Measurements from ENCODE around the gene GLI3.

Gene GLI3

GRCh38 chr7:42250411-42250810 lies 13.4 kb upstream of the GLI3 start:
- ChIA-PET CTCF (interaction anchor here (0.9 kb wide), 1 partner anchor 307 kb away, joined by 3 read pairs; no protein-coding TSS in a partner anchor), POLR2A (no interaction called here)
- H3K4me1 ChIP-seq (ENCODE audit: control insufficient read depth, insufficient read depth, low read length), result no peaks in the 10 kb centered on the region
- TF ChIP-seq ZFP69B (tag by site-specific recombination; IDR thresholded peaks at IDR 0.05) (no peak), HOXC10 (CRISPR knock-in tag; IDR thresholded peaks at IDR 0.05) (no peak), ZBTB26 (tag by site-specific recombination; optimal IDR thresholded peaks at IDR 0.05) (no peak), SALL2 (tag by site-specific recombination; IDR thresholded peaks at IDR 0.05; ENCODE audit: borderline replicate concordance) (no peak)
- no peak overlapping the region for H3K27ac ChIP-seq (ENCODE audit: extremely low read depth, low read depth, low read length)
- no peak overlapping the region for H3K4me3 ChIP-seq (ENCODE audit: low read depth, low read length)
- no peaks in the 10 kb centered on the region for H3K9me3 ChIP-seq (ENCODE audit: control insufficient read depth, insufficient read depth, low read depth, low read length)
- no peaks in the 10 kb centered on the region for H3K36me3 ChIP-seq (ENCODE audit: control insufficient read depth in 2 of 2, insufficient read depth in 1 of 2, low read length in 2 of 2)

- no peak overlapping the region for H3K27ac ChIP-seq (ENCODE audit: extremely low read depth, low read depth, low read length)
- POLR2A ChIA-PET, result no interaction called here
- no peaks in the 10 kb centered on the region for H3K4me1 ChIP-seq (ENCODE audit: control insufficient read depth, insufficient read depth, low read length)
- CTCF ChIA-PET, result no interaction called here
- H3K4me3 ChIP-seq (ENCODE audit: low read depth, low read length), result no peak overlapping the region
- TF ChIP-seq ZXDB (tag by site-specific recombination; IDR thresholded peaks at IDR 0.05) (no peak), ZNF280D (tag by site-specific recombination; IDR thresholded peaks at IDR 0.05) (no peak), ZNF426 (tag by site-specific recombination; IDR thresholded peaks at IDR 0.05) (no peak), ZNF112 (tag by site-specific recombination; IDR thresholded peaks at IDR 0.05) (no peak), ZNF350 (tag by site-specific recombination; IDR thresholded peaks at IDR 0.05) (no peak), HOXD13 (CRISPR knock-in tag; IDR thresholded peaks at IDR 0.05; ENCODE audit: borderline replicate concordance) (no peak)
- no peaks in the 10 kb centered on the region for H3K36me3 ChIP-seq (ENCODE audit: control insufficient read depth in 2 of 2, insufficient read depth in 1 of 2, low read length in 2 of 2)
- H3K9me3 ChIP-seq (ENCODE audit: control insufficient read depth, insufficient read depth, low read depth, low read length), result no peaks in the 10 kb centered on the region
These were observed 11.6 kb upstream of the GLI3 start for GRCh38 chr7:42248579-42248978.

- H3K9me3 ChIP-seq (ENCODE audit: control insufficient read depth, insufficient read depth, low read depth, low read length), result no peaks in the 10 kb centered on the region
- no peak overlapping the region for H3K27ac ChIP-seq (ENCODE audit: extremely low read depth, low read depth, low read length)
- TF ChIP-seq ZNF354C (tag by site-specific recombination; IDR thresholded peaks at IDR 0.05; ENCODE audit: borderline replicate concordance, low read depth) (no peak), EGR2 (tag by site-specific recombination; IDR thresholded peaks at IDR 0.05; ENCODE audit: low read depth) (no peak), ZFHX2 (tag by site-specific recombination; conservative IDR thresholded peaks at IDR 0.05) (no peak), INSM2 (tag by site-specific recombination; IDR thresholded peaks at IDR 0.05) (no peak), ZNF140 (tag by site-specific recombination; IDR thresholded peaks at IDR 0.05) (no peak), ZNF518A (tag by site-specific recombination; conservative IDR thresholded peaks at IDR 0.05; ENCODE audit: low read depth) (no peak), ZNF501 (tag by site-specific recombination; IDR thresholded peaks at IDR 0.05) (no peak)
- no peaks in the 10 kb centered on the region for H3K4me1 ChIP-seq (ENCODE audit: control insufficient read depth, insufficient read depth, low read length)
- POLR2A ChIA-PET, result no interaction called here
- H3K36me3 ChIP-seq (ENCODE audit: control insufficient read depth in 2 of 2, insufficient read depth in 1 of 2, low read length in 2 of 2), result no peaks in the 10 kb centered on the region
- no peak overlapping the region for H3K4me3 ChIP-seq (ENCODE audit: low read depth, low read length)
- CTCF ChIA-PET, result interaction anchor here (0.6 to 0.9 kb wide), 2 partner anchors 306 to 498 kb away, joined by 4 read pairs; no protein-coding TSS in a partner anchor
These were observed 10.3 kb upstream of the GLI3 start for GRCh38 chr7:42247301-42247700.
